GM18867 (cell line): ENCODE measurements around the gene DDX41.

Experiments used
- ATAC-seq: cut with Tn5 transposase; IDR thresholded peaks from one replicate; pipeline ENCODE4 v1.9.1; 2021; ENCODE audit warnings: mild to moderate bottlenecking, moderate library complexity; ENCODE audit not compliant: unreplicated experiment

The DDX41 gene

GRCh38 chr5:177513500-177513899, 3.3 kb downstream of the DDX41 start:
- ATAC-seq: no peak

GRCh38 chr5:177512736-177513380, 3.9 kb downstream of the DDX41 start:
- ATAC-seq: no peak

GRCh38 chr5:177511796-177512675, 4.7 kb downstream of the DDX41 start:
- no peak for ATAC-seq

- ATAC-seq: no peak
Measured at GRCh38 chr5:177511181-177511580, 5.6 kb downstream of the DDX41 start.

- peak; percentile 40 for ATAC-seq
Measured at GRCh38 chr5:177510567-177511053, 6.2 kb downstream of the DDX41 start.

- ATAC-seq: peak; percentile 31
Measured at GRCh38 chr5:177509991-177510566, 6.7 kb downstream of the DDX41 start.

- ATAC-seq: peak; percentile 28
Measured at GRCh38 chr5:177509381-177509951, 7.3 kb downstream of the DDX41 start, which contains the start of gene DOK3. Gene DOK3 (minus strand): TSS chr5:177509826. CDS start chr5:177509540, 286 bp downstream.

GRCh38 chr5:177508837-177509236, 7.9 kb downstream of the DDX41 start:
- no peak for ATAC-seq

- no peak for ATAC-seq
Measured at GRCh38 chr5:177508221-177508611, 8.5 kb downstream of the DDX41 start.

- ATAC-seq: no peak
Measured at GRCh38 chr5:177507596-177508220, 9.1 kb downstream of the DDX41 start.

- no peak for ATAC-seq
Measured at GRCh38 chr5:177507165-177507564, 9.6 kb downstream of the DDX41 start.

- no peak for ATAC-seq
Measured at GRCh38 chr5:177505075-177505474, 11.7 kb downstream of the DDX41 start.

- no peak for ATAC-seq
Measured at GRCh38 chr5:177504086-177505056, 12.4 kb downstream of the DDX41 start.

GRCh38 chr5:177503351-177504085, 13.2 kb downstream of the DDX41 start:
- no peak for ATAC-seq

GRCh38 chr5:177502886-177503285, 13.9 kb downstream of the DDX41 start:
- ATAC-seq: no peak

- no peak for ATAC-seq
Measured at GRCh38 chr5:177501874-177502678, 14.7 kb downstream of the DDX41 start.

GRCh38 chr5:177500685-177501522, 15.9 kb downstream of the DDX41 start:
- ATAC-seq: no peak
